ENCODE data around the gene ANTKMT. TPM values are rescaled to one million over a fixed set of nuclear protein-coding genes. Genes with fewer than 3 reads are reported as not detected.

ANTKMT gene
- polyA plus RNA-seq, 1 donor from 2014 or later = 73.4 TPM

DNA sequence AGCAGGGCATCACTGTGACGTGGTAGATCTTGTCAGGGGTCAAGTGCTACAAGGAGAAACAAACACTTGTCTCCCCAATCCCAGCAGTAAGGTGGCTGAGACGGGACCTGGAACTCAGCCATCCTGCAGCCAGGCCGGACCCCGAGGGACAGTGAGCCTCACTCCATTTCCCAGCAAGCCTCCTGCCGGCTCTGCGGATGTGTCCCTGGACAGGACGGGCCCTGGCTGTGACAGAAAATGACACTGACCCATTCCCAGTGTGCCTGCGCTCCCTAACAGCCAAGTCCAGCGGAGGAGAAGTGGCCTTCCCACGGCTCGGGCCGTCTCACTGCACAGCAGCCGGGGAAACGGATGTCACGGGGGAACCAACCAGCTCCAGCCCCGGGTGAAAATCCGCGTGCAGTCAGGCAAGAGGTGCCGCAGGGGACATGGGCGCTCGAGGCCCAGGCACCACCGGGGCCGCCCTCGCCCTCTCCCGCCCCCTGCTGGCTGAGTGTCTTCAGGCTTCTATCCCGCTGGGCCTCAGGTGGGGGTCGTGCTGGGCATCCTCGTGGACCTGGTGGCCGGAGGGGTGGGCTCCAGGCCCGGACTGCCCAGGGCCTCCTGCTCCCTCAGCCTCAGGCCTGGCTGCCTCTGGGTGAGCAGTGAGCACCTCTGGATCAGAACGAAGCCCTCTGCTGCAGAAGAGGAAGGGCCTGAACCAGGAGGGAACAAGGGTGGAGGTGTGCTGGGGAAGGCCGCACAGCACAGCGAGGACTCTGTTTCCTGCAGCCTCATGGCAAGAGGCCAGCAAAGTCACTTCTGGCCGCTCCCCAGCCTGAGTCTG lies 12.6 kb downstream of the ANTKMT start:
- Histone ChIP-seq H3K27me3 (ENCODE audit: insufficient read depth, low read depth, low read length) (no peaks in the 10 kb centered on the region), H3K9me3 (ENCODE audit: low read length) (no peaks in the 10 kb centered on the region), H3K4me2 (ENCODE audit: low read length) (no peak overlapping the region), H3K9ac (ENCODE audit: low read length) (no peak overlapping the region), H4K20me1 (ENCODE audit: insufficient read depth) (no peaks in the 10 kb centered on the region), H3K4me3 (ENCODE audit: low read length) (no peak overlapping the region), H3F3A (ENCODE audit: insufficient read depth, low read length, poor library complexity, severe bottlenecking) (no peaks in the 10 kb centered on the region), H2AFZ (ENCODE audit: low read depth, low read length) (no peak overlapping the region), H3K27ac (ENCODE audit: low read length) (no peak overlapping the region), H3K79me2 (replicated peaks; ENCODE audit: insufficient read depth, low read length) (no peaks in the 10 kb centered on the region), H3K36me3 (ENCODE audit: insufficient read depth, low read length) (no peaks in the 10 kb centered on the region), H3K9me2 (ENCODE audit: insufficient read depth, low read length) (no peaks in the 10 kb centered on the region)
- TF ChIP-seq RAD21 (conservative IDR thresholded peaks at IDR 0.05) = no peak
- TF ChIP-seq CTCF (IDR thresholded peaks at IDR 0.05; ENCODE audit: poor library complexity, severe bottlenecking) = peak; percentile 36

- TF ChIP-seq EP300 (conservative IDR thresholded peaks at IDR 0.05; ENCODE audit: poor library complexity, severe bottlenecking) = no peak
- TF ChIP-seq TAF1 (IDR thresholded peaks at IDR 0.05; ENCODE audit: low read depth) = no peak
- no peak for TF ChIP-seq CTCF (IDR thresholded peaks at IDR 0.05; ENCODE audit: poor library complexity, severe bottlenecking)
- no peak for TF ChIP-seq EZH2 (IDR thresholded peaks at IDR 0.05; ENCODE audit: borderline replicate concordance, insufficient read depth, low read length, poor library complexity, severe bottlenecking)
- no peak for TF ChIP-seq RAD21 (conservative IDR thresholded peaks at IDR 0.05)
- no peak for TF ChIP-seq SMC3 (conservative IDR thresholded peaks at IDR 0.05; ENCODE audit: poor library complexity)
- TF ChIP-seq REST (IDR thresholded peaks at IDR 0.05; ENCODE audit: borderline replicate concordance) = no peak
- no peak for TF ChIP-seq POLR2AphosphoS5 (IDR thresholded peaks at IDR 0.05)
- TF ChIP-seq MXI1 (conservative IDR thresholded peaks at IDR 0.05; ENCODE audit: poor library complexity, severe bottlenecking) = no peak
- Histone ChIP-seq H3K9ac (ENCODE audit: low read length) (no peak overlapping the region), H3K79me2 (replicated peaks; ENCODE audit: insufficient read depth, low read length) (no peaks in the 10 kb centered on the region), H3F3A (ENCODE audit: insufficient read depth, low read length, poor library complexity, severe bottlenecking) (no peaks in the 10 kb centered on the region), H3K36me3 (ENCODE audit: insufficient read depth, low read length) (no peaks in the 10 kb centered on the region), H3K27me3 (ENCODE audit: insufficient read depth, low read depth, low read length) (no peaks in the 10 kb centered on the region), H2AFZ (ENCODE audit: low read depth, low read length) (no peak overlapping the region), H4K20me1 (ENCODE audit: insufficient read depth) (no peaks in the 10 kb centered on the region), H3K4me3 (ENCODE audit: low read length) (no peak overlapping the region), H3K4me2 (ENCODE audit: low read length) (no peak overlapping the region), H3K9me3 (ENCODE audit: low read length) (no peaks in the 10 kb centered on the region), H3K9me2 (ENCODE audit: insufficient read depth, low read length) (no peaks in the 10 kb centered on the region), H3K27ac (ENCODE audit: low read length) (no peak overlapping the region)
These were observed 13.4 kb downstream of the ANTKMT start for GRCh38 chr16:734208-734980.
